AG08396 (cell line): Measurements from ENCODE around the gene PTOV1.

ENCODE experiments used
- DNase-seq: peaks from one replicate; pipeline ENCODE4 v3.0.0; 2012; ENCODE audit warnings: low spot score, mixed read lengths

Gene PTOV1

GRCh38 chr19:49875177-49875576 is 24.2 kb downstream of the PTOV1 start:
- no peak for DNase-seq

GRCh38 chr19:49875857-49876421 is 25.0 kb downstream of the PTOV1 start:
- no peak for DNase-seq

GRCh38 chr19:49876422-49877019 is 25.6 kb downstream of the PTOV1 start:
- DNase-seq: peak; percentile 89

- peak; percentile 99 for DNase-seq
Measured at GRCh38 chr19:49877020-49877878, 26.3 kb downstream of the PTOV1 start, which contains the start of the genes AKT1S1 and TBC1D17. Gene AKT1S1, minus strand, starts transcription at chr19:49877355. Its CDS starts 4,060 bp downstream, at chr19:49873295. Gene TBC1D17, plus strand, starts transcription at chr19:49877702. Its CDS starts 22 bp downstream, at chr19:49877724.

GRCh38 chr19:49877879-49878743 is 27.2 kb downstream of the PTOV1 start:
- DNase-seq: peak; percentile 98

- DNase-seq: no peak
Measured at GRCh38 chr19:49878744-49879070, 27.7 kb downstream of the PTOV1 start.

GRCh38 chr19:49879243-49879963 is 28.4 kb downstream of the PTOV1 start:
- no peak for DNase-seq

GRCh38 chr19:49880162-49880869 is 29.4 kb downstream of the PTOV1 start:
- DNase-seq: no peak

- no peak for DNase-seq
Measured at GRCh38 chr19:49881186-49881585, 30.2 kb downstream of the PTOV1 start.

GRCh38 chr19:49881672-49882394 is 30.9 kb downstream of the PTOV1 start:
- no peak for DNase-seq

- DNase-seq: no peak
Measured at GRCh38 chr19:49882643-49883042, 31.7 kb downstream of the PTOV1 start.

GRCh38 chr19:49883094-49883493 is 32.1 kb downstream of the PTOV1 start:
- DNase-seq: no peak

- DNase-seq: no peak
Measured at GRCh38 chr19:49884109-49884508, 33.1 kb downstream of the PTOV1 start.

- DNase-seq: no peak
Measured at GRCh38 chr19:49884760-49885159, 33.8 kb downstream of the PTOV1 start.

GRCh38 chr19:49887037-49887664 is 36.2 kb downstream of the PTOV1 start:
- no peak for DNase-seq

GRCh38 chr19:49887665-49888509 is 36.9 kb downstream of the PTOV1 start:
- DNase-seq: no peak

- no peak for DNase-seq
Measured at GRCh38 chr19:49888510-49888824, 37.5 kb downstream of the PTOV1 start.

- DNase-seq: no peak
Measured at GRCh38 chr19:49889038-49889686, 38.2 kb downstream of the PTOV1 start.
